ENCODE results near the gene ETV6.

Gene ETV6

DNA sequence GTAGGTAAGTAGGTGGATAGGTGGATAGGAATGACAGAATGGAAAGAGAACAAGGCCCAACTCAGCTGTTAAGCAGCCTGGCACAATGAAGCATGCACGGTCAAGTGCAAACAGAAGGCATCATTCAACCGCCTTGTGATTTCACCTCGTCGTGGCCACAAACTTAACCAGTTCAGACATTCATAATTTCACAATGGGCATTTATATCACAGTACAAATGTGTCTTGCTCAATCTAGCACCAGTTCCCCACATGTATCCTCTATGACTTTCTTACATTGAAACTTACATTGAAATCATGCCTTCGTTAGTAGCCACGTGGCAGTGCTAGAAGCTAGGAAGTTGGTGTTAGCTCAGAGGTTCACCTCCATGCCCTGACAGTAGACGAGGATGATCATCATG is 207.5 kb downstream of the ETV6 start:
- DNase-seq (ENCODE audit: low read depth in 2 of 2) = no peak

DNA sequence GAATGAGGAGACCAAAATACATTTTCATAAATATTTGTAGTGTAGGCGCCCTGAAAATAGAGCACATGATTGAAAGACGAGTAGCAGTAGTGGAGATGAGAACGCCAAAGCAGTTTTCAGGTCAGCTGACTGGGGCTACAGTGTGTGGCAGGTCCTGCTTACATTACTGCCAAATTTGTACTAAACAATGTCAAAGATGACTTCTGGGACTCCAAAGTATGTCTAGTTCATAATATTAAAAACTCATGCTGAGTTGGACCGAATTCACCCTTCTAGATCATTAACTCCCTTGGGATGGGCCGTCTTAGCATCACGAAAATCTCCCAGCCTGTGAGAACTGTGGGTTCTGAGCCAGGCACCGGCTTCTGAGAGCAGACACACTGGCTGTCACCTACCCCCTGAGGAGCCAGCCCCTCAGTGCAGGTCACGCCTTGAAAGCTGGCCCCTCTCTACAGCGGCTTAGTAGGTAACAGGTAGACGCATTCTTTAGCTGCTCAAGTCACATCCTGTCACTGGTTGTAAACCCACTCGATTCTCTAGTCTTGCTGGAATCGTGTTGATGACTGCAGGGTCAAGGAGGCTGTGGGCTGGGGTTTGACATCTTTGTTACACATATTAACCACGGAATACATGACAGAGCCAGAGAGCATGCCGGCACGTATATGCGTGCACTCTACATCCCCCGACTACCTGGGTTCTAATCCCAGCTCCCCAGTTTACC is 210.4 kb downstream of the ETV6 start:
- DNase-seq (ENCODE audit: low read depth in 2 of 2) = no peak

DNA sequence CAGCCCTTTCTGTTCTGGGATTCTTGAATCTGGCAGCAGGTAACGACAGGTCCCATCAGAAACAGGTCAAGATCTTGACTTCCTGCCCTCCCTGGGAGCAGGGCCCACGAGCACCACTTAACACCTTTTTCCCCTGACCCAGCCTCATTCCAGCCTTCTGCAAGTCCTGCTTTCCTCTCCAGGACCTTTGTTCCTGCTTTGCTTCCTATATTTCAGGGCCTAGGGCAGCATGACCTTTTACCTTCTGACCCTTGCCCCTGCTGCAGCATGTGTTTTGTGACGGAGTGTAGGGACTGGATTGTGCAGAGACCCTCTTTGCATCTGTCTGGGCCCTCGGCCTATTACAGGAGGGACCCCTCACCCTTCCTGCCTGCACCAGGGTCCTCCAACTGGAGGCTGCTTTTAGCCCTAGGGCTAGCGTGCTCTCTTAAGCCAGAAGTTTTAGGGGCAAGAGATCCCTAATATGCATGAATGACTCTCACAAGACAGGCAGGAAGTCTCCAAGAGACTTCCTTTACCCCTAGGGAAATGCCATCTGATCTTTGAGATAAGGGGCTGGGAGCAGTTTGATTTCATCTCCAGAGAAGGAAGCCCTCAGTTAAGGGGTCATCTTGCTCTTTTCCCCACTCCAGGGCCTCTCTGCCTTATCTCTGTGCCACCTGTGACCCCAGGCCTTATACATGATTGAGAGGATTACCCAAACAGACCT is 211.8 kb downstream of the ETV6 start:
- no peak for DNase-seq (ENCODE audit: low read depth in 2 of 2)

DNA sequence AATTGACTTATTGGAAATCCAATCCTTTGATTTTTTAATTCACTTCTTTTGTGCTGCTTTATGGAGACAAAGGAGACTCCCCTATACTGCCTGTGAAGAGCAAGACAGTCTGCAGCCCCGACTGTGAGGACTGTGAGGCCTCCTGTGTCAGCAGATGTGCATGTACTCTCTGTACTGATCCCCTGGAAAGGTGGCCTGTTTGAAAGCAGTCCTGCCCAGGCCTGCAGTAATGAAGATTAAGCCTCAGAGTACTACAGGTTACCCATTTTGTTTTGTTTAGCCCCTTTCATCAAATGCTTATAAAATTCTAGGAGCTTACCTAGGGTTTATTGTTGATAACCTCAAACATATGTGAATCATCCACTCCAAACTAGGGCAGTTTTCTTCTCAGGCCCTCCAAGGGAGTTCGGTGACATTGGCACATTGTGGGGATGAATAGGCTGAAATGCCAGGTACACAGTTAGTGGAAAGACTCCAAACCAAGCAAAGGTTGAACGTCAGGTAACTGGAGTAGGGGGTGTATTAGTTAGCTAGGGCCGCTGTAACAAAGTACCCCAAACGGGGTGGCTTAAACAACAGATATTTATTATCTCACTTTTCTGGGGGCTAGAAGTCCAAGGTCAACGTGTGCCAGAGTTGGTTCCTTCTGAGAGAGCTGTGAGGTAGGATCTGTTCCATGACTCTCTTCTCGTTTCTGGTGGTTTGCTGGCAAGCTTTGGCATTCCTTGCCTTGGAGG is 212.6 kb downstream of the ETV6 start:
- DNase-seq (ENCODE audit: low read depth in 2 of 2) = no peak

DNA sequence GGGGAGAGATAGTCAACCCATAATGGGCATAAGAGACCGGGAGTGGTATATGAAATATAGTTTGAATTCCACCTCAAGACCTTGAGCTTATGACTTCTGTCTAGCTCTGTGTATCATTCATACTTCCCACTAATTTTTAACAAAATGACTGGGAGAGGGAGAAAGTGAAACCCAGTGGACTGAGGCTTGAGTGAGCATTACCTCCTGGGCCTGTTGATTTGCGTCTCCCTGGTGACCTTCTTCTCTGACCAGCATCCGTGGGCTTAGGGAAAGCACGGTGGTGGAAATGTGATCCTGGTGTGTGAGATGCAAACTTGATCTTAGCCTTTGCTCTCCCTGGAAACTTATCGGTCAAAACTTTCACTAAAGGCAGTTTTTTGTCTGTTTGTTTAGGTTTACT is 213.3 kb downstream of the ETV6 start:
- DNase-seq (ENCODE audit: low read depth in 2 of 2) = no peak

DNA sequence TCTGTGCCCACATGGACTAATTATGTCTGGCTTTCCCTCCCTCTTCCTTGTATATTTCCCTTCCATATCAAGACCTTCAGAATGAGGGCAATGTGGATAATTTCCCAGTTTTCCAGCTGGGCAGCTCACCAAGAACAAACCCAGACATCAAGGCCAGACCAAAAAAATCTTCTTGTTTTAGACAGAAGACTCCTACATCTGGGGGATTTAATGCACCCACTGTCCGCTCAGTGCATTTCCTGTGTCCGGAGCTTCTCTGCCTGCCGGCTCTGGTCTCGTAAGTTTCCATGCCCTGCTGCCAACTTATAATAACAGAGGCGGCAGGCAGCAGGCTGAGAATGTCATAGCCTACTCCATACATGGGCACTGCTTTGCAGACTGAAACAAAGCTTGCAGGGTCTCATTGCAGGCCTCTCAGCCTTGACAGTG is 214.0 kb downstream of the ETV6 start:
- DNase-seq (ENCODE audit: low read depth in 2 of 2) = no peak

DNA sequence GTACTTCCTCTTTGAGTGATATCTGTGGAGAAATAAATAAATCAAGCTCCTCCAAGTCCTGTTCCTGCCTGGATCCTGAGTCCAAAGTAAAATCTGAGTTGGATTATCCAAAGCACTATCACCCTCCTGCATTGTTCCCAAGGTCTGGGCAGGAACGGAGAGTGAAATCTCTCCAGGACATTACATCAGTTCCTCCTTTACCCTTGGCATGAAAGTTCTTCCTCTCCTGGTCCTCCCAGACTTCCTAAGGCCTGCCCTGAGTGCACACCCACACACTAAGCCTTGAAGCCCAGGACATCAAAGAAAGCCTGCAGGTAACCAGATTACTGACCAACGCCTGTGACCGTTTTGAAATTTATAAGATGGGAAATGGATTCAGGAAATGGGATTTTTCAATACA is 214.5 kb downstream of the ETV6 start:
- no peak for DNase-seq (ENCODE audit: low read depth in 2 of 2)

DNA sequence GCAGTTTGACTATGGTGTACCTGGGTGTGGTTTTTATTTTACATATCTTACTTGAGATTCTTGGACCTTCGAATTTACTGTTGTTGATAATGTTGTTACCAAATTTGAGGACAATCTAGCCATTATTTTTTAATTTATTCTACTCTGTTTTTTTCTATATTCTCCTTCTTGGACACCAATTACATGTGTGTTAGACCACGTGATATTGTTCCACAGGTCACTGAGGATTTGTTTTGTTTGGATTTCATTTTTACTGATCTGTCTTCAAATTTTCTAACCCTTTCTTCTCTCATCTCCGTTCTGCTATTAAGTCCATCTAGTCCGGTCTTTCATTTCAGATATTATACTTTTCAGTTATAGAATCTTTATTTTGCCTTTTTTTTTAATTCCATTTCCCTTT is 216.3 kb downstream of the ETV6 start:
- no peak for DNase-seq (ENCODE audit: low read depth in 2 of 2)

DNA sequence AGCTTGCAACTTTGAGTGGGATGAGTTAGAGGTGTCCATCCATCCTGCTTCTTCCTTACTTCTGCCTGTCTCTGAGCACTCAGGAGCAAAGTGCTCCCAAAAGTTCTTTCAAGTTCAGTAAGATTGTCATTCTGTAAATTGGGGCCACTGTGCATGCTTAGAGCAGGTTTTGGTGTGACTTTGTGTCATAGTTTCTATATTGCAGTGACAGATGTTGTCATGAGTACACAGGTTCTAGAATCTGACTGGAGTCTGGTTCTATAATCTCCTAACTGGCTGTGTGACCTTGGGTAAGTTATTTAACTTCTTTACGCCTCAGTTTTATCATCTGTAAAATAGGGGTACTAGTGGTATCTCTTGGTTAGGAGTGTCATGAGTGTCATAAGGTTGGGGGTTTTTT is 218.6 kb downstream of the ETV6 start:
- DNase-seq (ENCODE audit: low read depth in 2 of 2) = no peak

DNA sequence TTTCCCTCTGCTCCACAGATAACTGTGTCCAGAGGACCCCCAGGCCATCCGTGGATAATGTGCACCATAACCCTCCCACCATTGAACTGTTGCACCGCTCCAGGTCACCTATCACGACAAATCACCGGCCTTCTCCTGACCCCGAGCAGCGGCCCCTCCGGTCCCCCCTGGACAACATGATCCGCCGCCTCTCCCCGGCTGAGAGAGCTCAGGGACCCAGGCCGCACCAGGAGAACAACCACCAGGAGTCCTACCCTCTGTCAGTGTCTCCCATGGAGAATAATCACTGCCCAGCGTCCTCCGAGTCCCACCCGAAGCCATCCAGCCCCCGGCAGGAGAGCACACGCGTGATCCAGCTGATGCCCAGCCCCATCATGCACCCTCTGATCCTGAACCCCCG is 219.9 kb downstream of the ETV6 start:
- no peak for DNase-seq (ENCODE audit: low read depth in 2 of 2)

DNA sequence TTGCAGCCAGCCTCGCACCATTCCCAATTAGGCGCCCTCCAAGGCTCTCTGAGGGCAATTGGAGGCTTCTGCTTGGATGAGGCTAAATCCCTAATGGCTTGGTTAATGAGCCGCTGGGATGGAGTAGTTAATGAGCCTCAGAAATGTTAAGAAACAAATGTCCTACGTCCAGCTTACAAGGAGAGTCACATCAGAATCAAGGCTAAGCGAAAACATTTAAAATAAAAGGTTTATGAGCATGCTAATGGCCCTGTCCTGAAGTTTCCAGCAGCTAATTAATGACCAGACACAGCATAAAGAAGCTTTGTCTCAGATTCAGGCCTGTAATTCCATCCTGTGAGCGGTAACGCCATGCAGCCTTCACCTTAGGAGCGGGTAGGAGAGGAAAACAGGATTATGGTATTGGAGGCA is 220.6 kb downstream of the ETV6 start:
- DNase-seq (ENCODE audit: low read depth in 2 of 2) = no peak

DNA sequence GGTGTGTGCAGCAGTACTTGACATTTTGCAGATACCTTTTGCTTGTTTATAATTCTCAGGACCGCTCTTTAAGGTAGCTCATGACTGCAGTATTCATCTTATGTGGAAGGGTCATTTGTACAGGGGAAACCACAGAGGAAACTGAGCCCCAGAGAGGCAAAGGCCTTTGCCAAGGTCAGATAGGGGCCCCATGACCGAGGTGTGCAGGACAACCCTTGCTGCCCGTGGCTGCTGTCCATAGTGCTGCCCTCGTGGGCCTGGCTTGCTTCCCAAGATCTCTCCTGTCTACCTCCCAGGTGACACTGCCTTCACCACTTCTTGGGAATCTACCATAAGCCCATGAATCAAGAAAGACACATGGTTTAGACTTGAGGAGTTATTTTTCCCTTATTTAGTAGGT is 222.6 kb downstream of the ETV6 start:
- DNase-seq (ENCODE audit: low read depth in 2 of 2) = no peak

DNA sequence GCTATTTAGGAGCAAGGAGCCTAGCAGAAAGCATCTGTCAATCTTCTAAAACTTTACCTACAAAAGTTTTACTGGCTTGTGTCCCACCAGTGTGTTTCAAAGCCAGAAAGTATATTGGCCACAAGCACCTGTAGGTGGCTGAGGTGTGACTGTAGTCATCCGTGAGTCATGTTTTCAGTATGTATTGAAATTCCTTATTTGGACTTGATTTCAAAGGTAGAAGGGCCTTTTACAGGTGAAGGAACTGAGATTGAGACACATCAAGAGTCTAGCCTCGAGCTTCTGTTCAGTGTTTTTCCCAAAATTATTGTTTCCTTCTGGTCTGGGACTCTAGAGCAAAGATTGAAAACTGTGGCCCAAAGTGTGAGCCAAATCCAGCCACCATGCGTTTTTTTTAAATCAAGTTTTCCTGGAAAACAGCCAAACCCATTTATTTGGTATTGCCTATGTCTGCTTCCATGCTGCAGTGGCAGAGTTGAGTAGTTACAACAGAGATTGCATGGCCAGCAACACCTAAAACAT is 226.0 kb downstream of the ETV6 start:
- DNase-seq (ENCODE audit: low read depth in 2 of 2) = peak in 1 of 2 donors; percentile 10

DNA sequence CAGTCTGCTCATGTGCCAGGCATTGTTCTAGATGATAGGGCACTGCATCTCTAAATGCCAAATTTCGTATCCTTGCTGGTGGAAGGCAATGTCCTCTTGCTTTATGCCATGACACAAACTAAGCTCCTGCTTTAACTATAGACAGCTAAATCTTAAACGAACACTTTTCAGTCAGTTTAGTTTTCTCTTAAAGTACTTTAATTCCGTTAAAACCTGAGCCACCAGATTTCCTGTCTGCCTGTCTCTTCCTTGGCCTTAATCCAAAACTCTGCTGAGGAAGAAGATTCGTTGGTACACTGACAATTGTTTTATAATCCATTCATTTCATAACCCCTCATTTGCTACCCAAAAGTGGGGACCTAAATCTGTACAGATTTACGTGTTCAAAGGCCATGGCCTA is 226.8 kb downstream of the ETV6 start:
- no peak for DNase-seq (ENCODE audit: low read depth in 2 of 2)

DNA sequence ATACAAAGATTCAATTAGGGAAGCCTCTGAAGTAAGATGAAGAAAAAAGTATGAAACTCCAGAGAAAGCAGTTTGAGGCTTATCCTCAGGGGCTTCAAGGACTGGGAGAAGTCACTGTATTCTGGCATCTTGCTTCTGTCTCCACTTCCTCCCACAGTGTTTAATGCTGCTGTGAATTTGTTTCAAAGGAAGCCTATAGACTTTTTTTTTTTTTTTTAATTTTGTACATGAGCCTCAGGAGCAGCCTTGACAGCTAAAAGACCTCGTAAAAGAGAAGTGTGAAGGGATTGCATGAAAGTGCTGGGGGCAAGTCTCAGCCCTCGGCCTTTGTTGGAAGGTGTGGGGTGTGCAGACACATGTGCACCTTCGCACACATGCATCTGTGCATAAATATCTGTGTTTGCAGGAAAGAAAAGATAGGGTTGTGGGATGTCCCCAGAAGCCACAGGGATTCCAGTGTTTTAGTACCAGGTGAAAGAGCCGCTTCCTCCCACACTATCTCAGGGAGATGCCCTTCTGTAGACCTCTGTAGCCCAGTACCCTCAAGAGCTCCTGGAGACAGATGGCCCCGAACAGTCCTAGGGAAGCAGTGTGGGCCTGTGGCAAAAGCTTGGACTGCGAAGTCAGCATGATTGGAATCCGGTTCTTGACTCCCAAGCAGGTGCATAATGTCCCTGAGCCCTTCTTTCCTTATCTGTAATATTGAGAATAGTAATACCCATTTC is 227.8 kb downstream of the ETV6 start:
- DNase-seq (ENCODE audit: low read depth in 2 of 2) = no peak

DNA sequence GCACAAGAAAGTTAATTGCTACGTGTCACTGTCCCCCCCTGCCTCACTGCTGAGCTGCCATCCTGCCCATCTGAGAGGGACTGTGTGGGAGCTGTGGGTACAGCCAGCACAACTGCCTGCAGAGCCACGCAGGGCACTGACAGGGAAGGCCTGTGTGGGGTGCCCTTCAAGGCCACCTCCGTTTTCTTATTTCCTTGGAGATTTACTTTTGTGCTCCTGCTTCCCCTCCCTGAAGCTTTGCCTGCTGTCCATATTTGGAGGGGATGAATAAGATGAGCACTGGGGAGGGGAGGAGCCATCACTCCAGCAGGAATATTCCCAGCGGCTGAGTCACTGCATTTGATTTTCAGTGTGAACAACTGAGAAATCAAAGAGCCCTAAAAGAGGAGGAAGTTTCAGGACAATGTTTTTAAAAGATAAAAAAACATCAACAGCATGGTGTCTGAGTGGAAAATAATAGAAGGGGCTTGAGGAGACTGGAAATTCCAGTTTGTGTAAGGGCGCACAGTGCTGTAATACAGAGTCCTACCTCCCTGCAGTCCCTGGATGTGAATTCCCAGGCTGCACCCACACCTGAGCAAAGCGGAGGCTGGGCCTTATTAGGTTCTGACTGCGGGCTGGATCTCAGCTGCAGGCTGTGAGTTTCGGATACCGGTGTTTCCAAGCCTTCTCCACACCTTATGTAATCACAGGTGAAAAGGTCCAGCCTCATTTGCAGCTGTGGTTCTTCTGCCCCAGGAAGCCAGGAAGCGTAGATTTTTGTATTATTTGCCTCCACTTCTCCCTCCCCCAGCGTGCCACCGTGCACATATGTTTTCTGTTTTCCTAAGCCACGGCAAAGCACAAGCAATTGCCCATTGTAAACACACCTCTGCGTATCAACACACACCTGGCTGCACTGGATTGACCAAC is 228.7 kb downstream of the ETV6 start:
- DNase-seq (ENCODE audit: low read depth in 2 of 2) = no peak

DNA sequence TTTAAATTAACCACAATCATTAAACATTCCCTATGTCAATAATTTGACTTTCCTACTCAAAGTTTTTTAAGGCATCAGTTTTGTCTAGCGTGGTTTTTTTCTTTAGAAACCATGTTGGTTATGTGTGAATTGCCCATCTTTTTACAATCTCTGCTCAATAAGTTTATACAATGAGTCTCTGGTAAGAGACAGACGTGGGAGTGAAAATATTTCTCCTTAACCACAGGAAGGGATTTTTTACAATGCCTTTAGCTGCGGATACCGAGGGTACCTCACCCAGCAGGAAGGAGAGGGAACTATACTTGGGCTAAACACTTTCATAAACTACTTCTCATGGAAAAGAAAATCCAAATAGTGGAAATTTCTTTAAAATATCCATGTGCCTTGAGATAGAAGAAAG is 229.8 kb downstream of the ETV6 start:
- DNase-seq (ENCODE audit: low read depth in 2 of 2) = no peak

DNA sequence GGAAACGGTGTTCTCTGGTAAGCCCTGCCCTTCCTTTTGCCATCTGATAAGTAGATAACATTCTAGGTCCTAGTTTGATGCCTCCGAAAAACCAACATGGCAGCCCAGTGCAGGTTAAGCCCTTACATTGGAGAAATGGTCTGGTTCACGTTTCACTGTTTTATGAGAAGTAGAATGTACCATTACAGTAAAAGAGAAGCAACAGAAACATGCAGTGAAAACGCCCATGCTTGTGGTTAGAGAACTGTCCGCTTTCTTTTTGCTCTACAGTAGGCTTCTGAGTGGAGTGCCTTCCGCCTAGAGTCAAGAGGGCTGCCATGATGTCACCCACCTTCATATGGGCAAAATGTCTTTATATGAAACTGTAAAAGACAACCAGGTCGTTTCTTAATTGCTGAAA is 230.9 kb downstream of the ETV6 start:
- no peak for DNase-seq (ENCODE audit: low read depth in 2 of 2)

DNA sequence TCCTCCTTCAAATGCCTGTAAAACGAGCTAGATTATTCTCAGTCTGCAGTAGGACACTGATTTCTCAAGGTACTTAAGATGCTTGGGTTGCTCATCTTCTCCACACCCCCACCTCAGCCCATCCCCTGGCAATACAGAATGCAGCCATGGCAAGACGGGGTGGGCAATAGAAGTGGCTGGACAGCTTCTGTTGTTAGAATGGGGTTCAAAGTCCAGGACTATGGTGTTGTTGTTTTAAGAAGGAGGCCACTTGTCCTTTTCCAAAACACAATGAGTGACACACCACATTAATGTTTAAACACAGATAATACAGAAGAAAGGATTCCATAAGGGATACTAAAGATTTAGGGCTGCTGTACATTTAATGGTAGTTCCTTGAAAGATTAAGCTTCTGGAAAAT is 232.4 kb downstream of the ETV6 start:
- DNase-seq (ENCODE audit: low read depth in 2 of 2) = no peak

DNA sequence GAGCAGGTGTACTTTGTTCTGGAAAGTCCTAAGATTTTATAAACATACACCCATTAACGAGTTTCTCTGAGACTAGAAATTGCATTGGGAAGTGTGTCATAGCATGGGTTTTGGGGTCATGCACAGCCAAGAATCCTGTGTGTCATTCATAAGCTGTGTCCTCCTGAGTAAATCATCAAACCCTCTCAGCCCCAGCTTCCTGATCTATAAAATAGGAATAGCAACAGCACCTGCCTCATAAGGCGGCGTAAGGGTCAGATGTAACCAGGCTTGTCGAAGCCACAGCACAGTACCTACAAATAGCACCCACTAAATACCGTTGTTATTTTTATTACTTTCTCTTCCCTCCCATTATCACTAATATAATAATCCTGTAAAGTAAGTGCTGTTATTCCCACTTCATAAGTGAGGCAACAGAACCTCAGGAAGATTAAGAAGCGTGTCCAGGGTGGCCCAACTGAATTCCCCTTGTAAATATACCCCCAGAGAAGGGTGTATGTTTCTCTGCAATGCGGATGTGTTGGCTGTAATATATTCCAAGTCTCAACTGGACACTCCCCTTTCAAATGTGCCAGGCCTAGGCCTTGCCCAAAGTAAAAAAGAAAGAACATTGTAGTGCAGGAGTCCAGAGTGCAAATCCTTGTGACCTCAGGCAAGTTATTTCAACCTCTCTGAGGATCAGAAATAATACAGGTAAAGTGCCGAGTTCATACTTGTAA is 233.0 kb downstream of the ETV6 start:
- no peak for DNase-seq (ENCODE audit: low read depth in 2 of 2)

Measured in stimulated activated CD4-positive, alpha-beta T cell treated with anti-CD3 and anti-CD28 coated beads, Interleukin-1b, Interleukin-23, amount 100 ng/mL, for 4 hours (primary cell).